ENCODE measurements around the gene SPDYE6.
A peak's percentile ranks its signal among the peaks of the same experiment; 100 is the strongest.
"Not testable (repeated sequence)": the region's sequence is repeated elsewhere in the genome, so short reads cannot be mapped to it uniquely, and the experiment has no call there.

Gene SPDYE6

DNA sequence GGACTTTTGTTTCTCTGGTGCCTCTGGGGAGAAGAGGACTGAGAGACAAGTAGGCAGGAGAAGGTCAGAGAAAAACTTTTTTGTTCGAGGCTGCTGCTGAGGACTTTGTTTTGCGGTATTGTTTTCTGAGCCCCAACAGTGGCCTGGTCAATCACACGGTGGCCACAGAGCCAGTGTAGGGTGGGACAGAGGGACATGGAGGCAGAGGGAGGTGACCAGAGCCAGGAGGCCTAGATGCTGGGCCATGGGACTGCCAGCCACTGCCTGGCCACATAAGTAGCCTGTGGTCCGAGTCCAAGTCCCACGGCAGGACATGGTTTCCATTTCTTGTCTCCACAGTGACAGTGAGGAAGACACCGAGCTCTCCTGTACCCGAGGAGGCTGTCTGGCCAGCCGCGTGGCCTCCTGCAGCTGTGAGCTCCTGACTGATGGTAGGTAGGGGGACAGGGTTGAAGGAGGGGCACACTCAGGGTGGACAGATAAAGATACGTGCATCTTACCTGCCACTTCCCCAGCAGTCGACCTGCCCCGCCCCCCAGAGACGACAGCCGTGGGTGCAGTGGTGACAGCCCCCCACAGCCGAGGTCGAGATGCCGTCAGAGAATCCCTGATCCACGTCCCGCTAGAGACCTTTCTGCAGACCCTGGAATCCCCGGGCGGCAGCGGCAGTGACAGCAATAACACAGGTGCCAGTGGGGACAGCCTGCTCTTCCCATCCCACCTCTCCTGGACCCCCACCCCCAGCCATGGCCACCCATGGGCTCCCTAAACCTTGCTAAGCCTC is 42.1 kb downstream of the SPDYE6 start:
- DNase-seq: no peak

DNA sequence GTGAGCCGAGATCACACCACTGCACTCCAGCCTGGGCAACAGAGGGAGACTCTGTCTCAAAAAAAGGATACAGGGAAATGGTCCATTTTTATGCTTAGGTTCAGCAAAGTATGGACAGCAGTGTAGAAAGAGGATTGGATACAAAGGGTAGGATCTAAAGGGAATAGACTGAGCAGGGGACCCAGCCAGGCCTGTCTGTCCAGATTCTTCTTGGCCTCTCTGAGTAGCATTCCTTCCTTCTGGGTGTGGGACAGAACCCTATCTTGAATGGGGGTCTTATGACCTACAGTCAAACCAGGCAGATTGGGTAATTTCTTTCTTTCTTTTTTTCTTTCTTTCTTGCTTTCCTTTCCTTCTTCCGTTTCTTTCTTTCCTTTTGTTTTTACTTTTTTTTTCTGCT is 43.9 kb downstream of the SPDYE6 start:
- no peak for DNase-seq

DNA sequence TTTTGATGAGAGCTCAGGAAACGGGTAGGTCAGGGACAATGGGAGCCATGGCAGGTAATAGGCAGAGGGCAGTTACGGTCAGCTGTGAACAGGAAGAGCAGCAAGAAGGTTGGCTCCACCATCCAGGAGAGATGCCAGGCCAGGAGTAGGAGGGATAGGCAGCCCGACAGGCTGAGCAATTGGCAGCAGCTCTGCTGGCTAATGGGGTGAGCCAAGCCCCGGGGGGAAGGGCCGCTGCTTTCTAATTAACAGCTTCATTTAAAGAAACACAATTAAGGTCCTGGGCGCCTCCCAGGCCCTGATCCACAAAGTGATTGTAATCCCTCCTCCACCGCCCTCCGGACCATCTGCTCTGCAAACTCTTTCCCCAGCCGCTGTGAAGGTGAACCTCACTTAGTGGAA is 45.8 kb downstream of the SPDYE6 start:
- no peak for DNase-seq

DNA sequence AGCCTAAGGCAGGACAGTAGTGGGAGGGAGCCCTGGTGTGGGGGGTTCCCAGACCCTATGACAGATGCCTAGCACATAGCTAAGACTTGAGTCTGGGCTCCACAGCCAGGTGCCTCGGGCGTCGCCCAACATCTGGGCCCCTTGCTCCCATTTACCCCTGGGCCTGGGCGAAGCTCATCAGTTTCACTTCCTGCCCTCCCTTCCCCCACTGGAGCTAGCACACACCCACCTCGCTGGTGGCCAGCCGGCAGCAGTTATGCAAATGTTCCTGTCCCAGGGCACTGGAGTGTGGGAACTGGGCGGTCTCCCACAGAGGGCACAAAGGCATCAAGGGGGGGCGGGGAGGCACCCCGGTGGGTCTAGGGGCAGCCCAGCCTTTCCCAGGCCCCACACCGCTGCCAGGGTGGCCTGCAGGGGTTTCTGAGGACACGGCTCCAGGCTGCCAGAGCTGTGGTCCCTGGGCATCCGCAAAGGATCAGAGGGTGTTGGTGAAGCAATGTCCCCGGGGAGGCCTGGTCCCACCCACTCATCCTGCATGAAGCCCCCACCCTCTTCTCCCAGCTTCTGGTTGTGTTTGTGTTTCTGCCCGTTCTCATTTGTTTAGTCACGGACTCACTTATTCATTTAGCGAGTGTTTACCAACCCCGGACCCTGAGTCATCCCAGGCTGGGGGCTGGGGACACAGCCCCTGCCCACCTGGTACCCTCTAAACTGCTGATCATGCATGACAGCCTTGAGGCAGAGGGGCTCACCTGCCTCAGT is 49.1 kb downstream of the SPDYE6 start:
- DNase-seq: peak; percentile 21

DNA sequence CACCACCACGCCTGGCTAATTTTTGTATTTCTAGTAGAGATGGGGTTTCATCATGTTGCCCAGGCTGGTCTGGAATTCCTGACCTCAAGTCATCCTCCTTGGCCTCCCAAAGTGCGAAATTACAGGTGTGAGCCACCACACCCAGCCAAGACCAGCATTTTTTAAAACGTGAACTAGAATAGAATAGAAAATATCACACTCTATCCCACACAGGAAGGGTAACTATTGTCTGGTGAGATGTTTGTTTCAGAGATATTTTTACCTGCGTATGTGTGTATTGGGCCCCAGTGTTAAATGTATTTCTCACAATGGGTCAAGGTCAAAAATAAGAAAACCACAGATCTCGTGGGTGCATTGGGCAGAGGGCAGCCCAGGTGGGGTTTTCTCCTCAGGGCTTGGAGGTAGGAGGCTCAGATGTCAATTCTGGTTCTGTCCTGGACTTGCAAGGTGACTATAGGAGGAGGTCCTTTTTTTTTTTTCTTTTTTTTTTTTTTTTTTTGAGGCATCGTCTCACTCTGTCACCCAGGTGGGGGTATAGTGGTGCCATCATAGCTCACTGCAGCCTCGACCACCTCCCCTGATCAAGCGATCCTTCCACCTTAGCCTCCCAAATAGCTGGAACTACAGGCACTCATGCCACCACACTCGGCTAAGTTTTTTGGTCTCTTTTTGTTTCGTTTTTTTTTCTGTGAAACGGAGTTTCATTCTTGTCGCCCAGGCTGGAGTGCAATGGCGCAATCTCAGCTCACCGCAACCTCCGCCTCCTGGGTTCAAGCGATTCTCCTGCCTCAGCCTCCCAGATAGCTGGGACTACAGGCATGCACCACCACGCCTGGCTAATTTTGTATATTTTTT is 50.6 kb downstream of the SPDYE6 start:
- no peak for DNase-seq

DNA sequence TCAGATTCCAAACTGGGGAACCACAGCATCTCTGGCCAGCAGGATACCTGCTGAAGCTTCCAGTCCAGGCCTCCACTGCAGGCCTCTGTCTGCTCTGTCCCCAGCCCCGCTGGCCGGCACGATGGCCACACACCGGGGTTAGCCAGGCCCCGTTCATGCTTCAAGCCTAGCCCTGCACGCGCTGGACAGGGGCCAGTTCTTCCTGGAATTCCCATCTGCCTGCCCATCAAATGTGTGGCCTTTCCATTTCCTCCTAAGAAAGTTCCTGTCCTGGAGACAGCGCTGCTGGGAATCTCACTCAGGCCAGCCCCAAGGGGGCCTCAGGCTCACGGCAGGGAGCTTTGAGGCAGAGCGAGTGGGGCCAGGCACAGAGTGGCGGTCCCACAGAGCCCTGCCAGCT is 51.6 kb downstream of the SPDYE6 start:
- no peak for DNase-seq

DNA sequence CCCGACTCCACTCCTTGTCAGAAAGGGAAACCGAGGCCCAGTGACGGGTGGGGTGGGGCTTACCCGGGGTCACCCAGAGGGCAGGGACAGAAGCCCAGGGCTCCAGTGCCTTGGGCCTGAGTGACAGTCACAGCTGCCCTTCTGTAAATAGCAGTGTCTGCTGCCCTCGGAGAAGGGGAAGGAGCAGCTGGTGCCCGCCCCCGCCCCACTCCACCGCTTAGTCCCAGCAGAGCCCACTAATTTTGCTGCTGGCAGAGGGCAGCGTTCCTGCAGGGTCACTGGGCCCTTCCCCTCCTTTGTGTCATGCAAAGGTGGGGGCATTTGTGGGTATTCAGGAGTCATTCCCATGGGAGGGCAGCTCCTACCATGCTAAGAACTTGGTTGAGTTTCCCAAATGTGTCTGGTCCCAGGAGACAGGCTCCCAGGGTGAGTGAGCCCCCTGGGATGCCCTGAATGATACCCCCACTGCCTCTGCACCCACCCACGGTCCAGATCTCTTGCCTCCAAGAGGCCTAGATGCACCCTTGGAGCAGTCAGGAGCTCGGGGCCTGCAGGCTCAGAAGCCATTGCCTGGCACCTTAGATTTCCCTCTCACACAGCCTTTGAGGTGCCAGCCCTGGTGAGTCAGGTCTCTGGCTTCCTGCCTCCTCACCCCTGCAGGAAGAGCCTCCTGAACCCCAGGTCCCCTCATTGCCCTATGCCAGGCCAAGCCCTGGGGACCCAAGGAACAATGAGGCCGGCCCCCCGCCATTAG is 52.4 kb downstream of the SPDYE6 start:
- DNase-seq: no peak

DNA sequence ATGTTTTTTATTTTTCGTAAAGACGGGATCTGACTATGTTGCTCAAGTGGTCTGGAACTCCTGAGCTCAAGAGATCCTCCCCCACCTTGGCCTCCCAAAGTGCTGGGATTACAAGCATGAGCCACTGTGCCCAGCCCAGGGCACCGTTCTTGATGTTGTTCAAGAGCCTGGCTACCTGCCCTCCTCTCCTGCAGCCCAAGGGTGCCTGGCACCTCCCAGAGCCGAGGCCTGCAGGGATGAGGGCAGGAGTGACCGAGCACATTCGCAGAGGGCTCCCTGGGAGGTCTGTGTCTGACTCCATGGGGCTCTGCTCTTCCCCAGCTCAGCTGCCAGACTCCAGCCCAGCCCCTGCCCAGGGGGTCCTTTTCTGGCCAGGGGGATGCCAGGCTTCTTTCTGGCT is 54.2 kb downstream of the SPDYE6 start:
- no peak for DNase-seq

DNA sequence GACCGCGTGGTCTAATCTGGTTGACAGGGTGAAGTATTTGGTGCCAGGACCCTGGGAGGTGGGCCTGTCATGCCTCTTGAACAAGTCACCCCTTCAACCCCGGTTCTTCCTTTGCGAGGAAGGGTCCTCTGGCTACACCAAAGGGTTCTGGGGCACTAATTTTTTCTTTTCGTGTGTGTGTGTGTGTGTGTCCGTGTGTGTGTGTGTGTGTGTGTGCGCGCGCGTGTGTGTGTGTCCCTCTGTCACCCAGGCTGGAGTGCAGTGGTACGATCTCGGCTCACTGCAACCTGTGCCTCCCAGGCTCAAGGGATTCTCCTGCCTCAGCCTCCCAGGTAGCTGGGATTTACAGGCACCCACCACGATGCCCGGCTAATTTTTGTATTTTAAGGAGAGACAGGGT is 54.9 kb downstream of the SPDYE6 start:
- not testable (repeated sequence) for DNase-seq

DNA sequence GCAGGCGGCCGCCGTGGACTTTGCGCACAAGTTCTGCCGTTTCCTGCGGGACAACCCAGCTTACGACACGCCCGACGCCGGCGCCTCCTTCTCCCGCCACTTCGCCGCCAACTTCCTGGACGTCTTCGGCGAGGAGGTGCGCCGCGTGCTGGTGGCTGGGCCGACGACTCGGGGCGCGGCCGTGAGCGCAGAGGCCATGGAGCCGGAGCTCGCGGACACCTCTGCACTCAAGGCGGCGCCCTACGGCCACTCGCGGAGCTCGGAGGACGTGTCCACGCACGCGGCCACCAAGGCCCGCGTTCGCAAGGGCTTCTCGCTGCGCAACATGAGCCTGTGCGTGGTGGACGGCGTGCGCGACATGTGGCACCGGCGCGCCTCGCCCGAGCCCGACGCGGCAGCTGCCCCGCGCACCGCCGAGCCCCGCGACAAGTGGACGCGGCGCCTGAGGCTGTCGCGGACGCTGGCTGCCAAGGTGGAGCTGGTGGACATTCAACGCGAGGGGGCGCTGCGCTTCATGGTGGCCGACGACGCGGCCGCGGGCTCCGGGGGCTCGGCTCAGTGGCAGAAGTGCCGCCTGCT is 55.5 kb downstream of the SPDYE6 start:
- DNase-seq: no peak

DNA sequence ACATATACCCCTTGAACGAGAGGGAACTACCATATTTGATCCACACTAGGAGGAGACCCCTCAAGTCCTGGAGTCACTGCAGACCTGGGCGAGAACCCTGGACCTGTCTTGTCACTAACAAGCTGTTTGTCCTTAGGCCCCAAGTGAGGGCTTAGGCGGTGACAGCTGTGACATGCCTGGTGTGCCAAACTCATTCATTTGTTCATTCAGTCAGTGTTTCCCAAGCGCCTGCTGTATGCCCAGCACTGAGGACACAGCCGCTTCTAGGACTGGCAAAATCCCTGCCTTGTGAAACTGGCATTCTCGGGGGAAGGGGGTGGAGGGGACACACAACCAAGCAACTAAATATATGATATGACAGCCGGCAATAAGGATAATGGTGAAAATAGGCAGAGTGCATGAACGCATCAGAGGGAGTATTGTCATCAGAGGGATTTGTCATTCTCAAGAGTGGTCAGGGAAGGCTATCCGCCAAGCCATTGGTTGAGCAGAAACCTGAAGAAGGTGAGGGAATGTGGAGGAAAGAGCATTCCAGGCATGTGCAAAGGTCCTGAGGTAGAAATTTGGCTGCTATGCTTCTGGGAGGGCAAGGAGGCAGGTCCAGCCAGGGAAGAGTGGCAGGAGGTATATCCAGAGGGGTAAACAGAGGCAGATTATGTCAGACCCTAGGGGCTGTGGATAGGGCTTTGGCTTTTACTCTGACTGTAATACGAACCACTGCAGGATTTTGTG is 58.6 kb downstream of the SPDYE6 start:
- DNase-seq: no peak

DNA sequence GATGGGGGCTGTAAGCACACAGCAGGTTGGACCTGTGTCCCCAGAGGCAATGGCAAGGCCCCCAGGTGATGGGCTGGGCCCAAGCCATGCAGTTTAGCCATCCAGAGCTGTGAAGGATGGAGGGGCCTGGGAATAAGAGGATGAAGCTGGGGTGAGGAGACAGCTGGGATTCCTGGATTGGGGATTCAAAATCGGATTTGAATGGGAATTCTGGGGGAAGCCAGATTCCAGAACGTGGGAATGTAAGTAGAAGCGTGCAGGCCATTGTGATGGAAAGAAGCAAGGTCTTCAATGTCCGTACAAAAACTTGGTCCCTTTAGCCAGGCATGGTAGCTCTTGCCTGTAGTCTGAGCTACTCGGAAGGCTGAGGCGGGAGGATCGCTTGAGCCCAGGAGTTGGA is 59.7 kb downstream of the SPDYE6 start:
- DNase-seq: no peak

DNA sequence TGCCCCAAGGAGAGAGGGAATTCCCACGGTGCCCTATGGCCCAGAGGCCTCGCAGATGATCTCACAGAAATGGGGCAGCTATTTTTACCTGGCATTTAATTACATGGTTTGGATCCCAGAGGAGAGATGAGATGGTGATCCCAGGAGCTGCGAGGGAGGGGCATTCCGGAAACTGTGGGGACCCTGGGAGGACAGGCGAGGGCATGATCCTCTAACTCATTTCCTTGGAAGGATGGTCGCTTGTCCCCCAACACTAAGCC is 60.1 kb downstream of the SPDYE6 start:
- no peak for DNase-seq

Data from NCI-H1436 treated with DMSO at 0.1 percent for 48 hours (cell line).